Panc1 (cell line): Measurements from ENCODE around the gene ZBTB7C. TPM values are rescaled to one million over a fixed set of nuclear protein-coding genes. Genes with fewer than 3 reads are reported as not detected.

Experiments used
- ATAC-seq: fragments of 200-7000 bp; cut with Tn5 transposase; 2 replicates; pipeline ENCODE4 v1.9.1; 2020; ENCODE audit warnings: mild to moderate bottlenecking, moderate library complexity
- BruUV-seq: library from RNA; stranded (reverse); fragments of 400-500 nt; replicated peaks from 2 replicates; lab custom pipeline; 2021; lab: Mats Ljungman, UMichigan
- CTCF ChIA-PET: fragments of 300-600 bp; sonication (Branson Sonifier 250); formaldehyde crosslinking; loops from one replicate; lab custom pipeline; 2022; ENCODE audit warnings: antibody characterized with exemption; lab: Charles Lee
- POLR2A ChIA-PET: fragments of 300-600 bp; sonication (Branson Sonifier 250); formaldehyde crosslinking; loops from one replicate; lab custom pipeline; 2022; ENCODE audit warnings: antibody characterized with exemption; lab: Charles Lee
- DNase-seq: peaks from one replicate; pipeline ENCODE4 v3.0.0-alpha.2; 2010; ENCODE audit warnings: low read depth, low spot score
- H3K27ac ChIP-seq: 2 replicates; pipeline ENCODE4 v1.5.1; 2011; ENCODE audit warnings: mild to moderate bottlenecking, low read length, inconsistent platforms
- H3K27me3 ChIP-seq: fragments of 200-500 bp; sonication (Bioruptor generic); 2 replicates; pipeline ENCODE4 v1.6.0; 2014; ENCODE audit warnings: low read length, inconsistent platforms; ENCODE audit not compliant: control insufficient read depth, insufficient read depth
- H3K36me3 ChIP-seq: fragments of 200-500 bp; sonication (Bioruptor generic); 2 replicates; pipeline ENCODE4 v1.5.1; 2014; ENCODE audit warnings: inconsistent platforms, mild to moderate bottlenecking, low read length, moderate library complexity; ENCODE audit not compliant: control insufficient read depth, insufficient read depth
- H3K4me1 ChIP-seq: 2 replicates; pipeline ENCODE4 v1.5.1; 2011; ENCODE audit warnings: inconsistent platforms, mild to moderate bottlenecking, low read length, moderate library complexity; ENCODE audit not compliant: control insufficient read depth, insufficient read depth
- H3K4me3 ChIP-seq, 2 experiments: 2 replicates each; pipeline ENCODE4 v1.5.1; 2011 to 2012; ENCODE audit warnings: low read depth in 2 of 2, low read length in 2 of 2, mild to moderate bottlenecking in 2 of 2, inconsistent platforms in 1 of 2, moderate library complexity in 1 of 2
- H3K9me3 ChIP-seq: fragments of 200-500 bp; sonication (Bioruptor generic); 2 replicates; pipeline ENCODE4 v1.5.1; 2014; ENCODE audit warnings: low read depth, mild to moderate bottlenecking, inconsistent platforms, low read length, moderate library complexity; ENCODE audit not compliant: control insufficient read depth, insufficient read depth
- CTCF ChIP-seq: fragments of 450-650 bp; IDR thresholded peaks from 2 replicates; pipeline ENCODE4 v1.5.1; 2017; ENCODE audit warnings: mild to moderate bottlenecking
- POLR2AphosphoS5 ChIP-seq: IDR thresholded peaks from 2 replicates; pipeline ENCODE4 v1.6.1; 2012; ENCODE audit warnings: mild to moderate bottlenecking, low read depth, low read length, moderate library complexity
- SIN3A ChIP-seq: IDR thresholded peaks from 2 replicates; pipeline ENCODE4 v1.6.1; 2012; ENCODE audit warnings: low read depth, mild to moderate bottlenecking, low read length, moderate library complexity, borderline replicate concordance; ENCODE audit not compliant: insufficient read depth
- TCF7L2 ChIP-seq: IDR thresholded peaks from 2 replicates; pipeline ENCODE4 v1.6.1; 2011; ENCODE audit warnings: mild to moderate bottlenecking, low read depth, low read length, inconsistent platforms
- in situ Hi-C: cut with HindIII; loops from 2 replicates; pipeline ENCODE4 v1.10.0; 2016; ENCODE audit warnings: low sequenced_read_pairs, low pct_unique_long_range_greater_than_20kb
- intact Hi-C: fragments of 100-400 bp; cut with micrococcal nuclease; formaldehyde crosslinking; loops from one replicate; pipeline ENCODE4 v1.10.0; 2022; ENCODE audit not compliant: unreplicated experiment
- total RNA-seq: library from RNA; stranded (reverse); gene quantifications from one replicate; pipeline ENCODE4 v1.2.1, GENCODE V29; 2021; ENCODE audit not compliant: unreplicated experiment
- TF ChIP-seq, protein P1 (sequence below), 2 experiments: IDR thresholded peaks; 2 replicates each; pipeline ENCODE4 v1.6.1; 2011 to 2012; ENCODE audit warnings: low read depth in 2 of 2, control low read depth in 1 of 2, low read length in 1 of 2, mild to moderate bottlenecking in 1 of 2, moderate library complexity in 1 of 2; ENCODE audit not compliant: insufficient read depth in 1 of 2

ZBTB7C gene
- total RNA-seq, 1 experiment from 2014 or later, result 0.03 TPM

GRCh38 chr18:48345596-48345995 is 63.6 kb downstream of the ZBTB7C start:
- H3K27me3 ChIP-seq, result no peaks in the 10 kb centered on the region; the same call in 1 of the 2 replicates
- no peaks in the 10 kb centered on the region for H3K9me3 ChIP-seq
- ChIA-PET CTCF (interaction anchor here (1.0 to 1.2 kb wide), 2 partner anchors 116 to 308 kb away, joined by 3 read pairs; no protein-coding TSS in a partner anchor), POLR2A (no interaction called here)
- in situ Hi-C loops, result no loop called here
- no peak overlapping the region for H3K27ac ChIP-seq
- H3K4me3 ChIP-seq, result no peak overlapping the region
- H3K4me1 ChIP-seq, result no peaks in the 10 kb centered on the region
- peak; percentile 44 for TF ChIP-seq CTCF
- TF ChIP-seq TCF7L2, result no peak
- ATAC-seq, result no peak
- BruUV-seq, result no TSS peak
- H3K36me3 ChIP-seq, result no peaks in the 10 kb centered on the region
- intact Hi-C loops, result loop anchor here (5.0 kb wide), 1 partner anchor 313 kb away; no protein-coding TSS in a partner anchor
- DNase-seq, result no peak

- no peak for DNase-seq
- ChIA-PET CTCF (no interaction called here), POLR2A (no interaction called here)
- intact Hi-C loops, result no loop called here
- in situ Hi-C loops, result no loop called here
- Histone ChIP-seq H3K4me1 (no peaks in the 10 kb centered on the region), H3K36me3 (no peaks in the 10 kb centered on the region), H3K27ac (no peak overlapping the region), H3K27me3 (no peaks in the 10 kb centered on the region; the same call in 1 of the 2 replicates), H3K9me3 (no peaks in the 10 kb centered on the region), H3K4me3 (no peak overlapping the region)
- ATAC-seq, result no peak
- BruUV-seq, result no TSS peak
- no peak for TF ChIP-seq SIN3A
- TF ChIP-seq CTCF, result no peak
- no peak for TF ChIP-seq TCF7L2
- no peak for TF ChIP-seq POLR2AphosphoS5
- TF ChIP-seq, protein P1, sequence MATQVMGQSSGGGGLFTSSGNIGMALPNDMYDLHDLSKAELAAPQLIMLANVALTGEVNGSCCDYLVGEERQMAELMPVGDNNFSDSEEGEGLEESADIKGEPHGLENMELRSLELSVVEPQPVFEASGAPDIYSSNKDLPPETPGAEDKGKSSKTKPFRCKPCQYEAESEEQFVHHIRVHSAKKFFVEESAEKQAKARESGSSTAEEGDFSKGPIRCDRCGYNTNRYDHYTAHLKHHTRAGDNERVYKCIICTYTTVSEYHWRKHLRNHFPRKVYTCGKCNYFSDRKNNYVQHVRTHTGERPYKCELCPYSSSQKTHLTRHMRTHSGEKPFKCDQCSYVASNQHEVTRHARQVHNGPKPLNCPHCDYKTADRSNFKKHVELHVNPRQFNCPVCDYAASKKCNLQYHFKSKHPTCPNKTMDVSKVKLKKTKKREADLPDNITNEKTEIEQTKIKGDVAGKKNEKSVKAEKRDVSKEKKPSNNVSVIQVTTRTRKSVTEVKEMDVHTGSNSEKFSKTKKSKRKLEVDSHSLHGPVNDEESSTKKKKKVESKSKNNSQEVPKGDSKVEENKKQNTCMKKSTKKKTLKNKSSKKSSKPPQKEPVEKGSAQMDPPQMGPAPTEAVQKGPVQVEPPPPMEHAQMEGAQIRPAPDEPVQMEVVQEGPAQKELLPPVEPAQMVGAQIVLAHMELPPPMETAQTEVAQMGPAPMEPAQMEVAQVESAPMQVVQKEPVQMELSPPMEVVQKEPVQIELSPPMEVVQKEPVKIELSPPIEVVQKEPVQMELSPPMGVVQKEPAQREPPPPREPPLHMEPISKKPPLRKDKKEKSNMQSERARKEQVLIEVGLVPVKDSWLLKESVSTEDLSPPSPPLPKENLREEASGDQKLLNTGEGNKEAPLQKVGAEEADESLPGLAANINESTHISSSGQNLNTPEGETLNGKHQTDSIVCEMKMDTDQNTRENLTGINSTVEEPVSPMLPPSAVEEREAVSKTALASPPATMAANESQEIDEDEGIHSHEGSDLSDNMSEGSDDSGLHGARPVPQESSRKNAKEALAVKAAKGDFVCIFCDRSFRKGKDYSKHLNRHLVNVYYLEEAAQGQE (IDR thresholded peaks at IDR 0.05; ENCODE audit: insufficient read depth in 1 of 2, low read depth in 2 of 2, low read length in 1 of 2), result no peak
Measured at GRCh38 chr18:48342581-48342980, 66.6 kb downstream of the ZBTB7C start.
